GOT3 (cell line): ENCODE results near the gene ACVR1C.

Experiments
- DNase-seq: peaks from one replicate; lab custom pipeline; 2025; ENCODE audit warnings: mixed read lengths; lab: John Stamatoyannopoulos, UW

Gene ACVR1C

DNA sequence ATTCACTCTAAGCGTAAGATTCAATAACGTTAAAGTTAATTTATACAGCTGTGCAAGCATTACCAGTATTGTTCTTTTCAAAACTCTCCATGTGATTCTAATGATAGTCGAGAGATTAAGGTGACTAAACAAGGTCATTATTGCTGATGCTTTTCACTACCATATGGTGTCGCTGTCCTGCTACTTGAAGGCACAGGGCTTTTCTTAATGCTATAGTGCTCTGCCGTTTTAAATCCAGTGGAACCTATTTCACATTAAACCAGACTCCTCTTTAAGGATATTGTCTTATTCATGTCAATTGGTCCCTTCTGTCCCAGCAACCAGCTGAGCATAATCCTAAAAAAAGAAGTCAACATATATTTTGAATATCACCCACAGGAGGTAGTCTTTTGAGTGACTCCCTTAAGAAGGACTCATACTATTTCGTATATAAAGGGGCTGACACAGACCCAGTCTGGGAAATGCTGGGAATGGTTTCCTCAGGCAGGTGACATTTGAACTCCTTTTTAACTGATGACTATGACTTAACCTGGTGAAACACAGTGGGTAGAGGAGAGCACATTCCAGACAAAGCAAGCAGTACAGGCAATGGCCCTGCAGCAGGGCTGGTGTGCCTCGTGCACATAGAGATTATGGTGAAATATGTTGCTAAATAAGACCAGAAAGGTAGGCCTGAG lies 130.9 kb downstream of the ACVR1C start:
- no peak for DNase-seq

DNA sequence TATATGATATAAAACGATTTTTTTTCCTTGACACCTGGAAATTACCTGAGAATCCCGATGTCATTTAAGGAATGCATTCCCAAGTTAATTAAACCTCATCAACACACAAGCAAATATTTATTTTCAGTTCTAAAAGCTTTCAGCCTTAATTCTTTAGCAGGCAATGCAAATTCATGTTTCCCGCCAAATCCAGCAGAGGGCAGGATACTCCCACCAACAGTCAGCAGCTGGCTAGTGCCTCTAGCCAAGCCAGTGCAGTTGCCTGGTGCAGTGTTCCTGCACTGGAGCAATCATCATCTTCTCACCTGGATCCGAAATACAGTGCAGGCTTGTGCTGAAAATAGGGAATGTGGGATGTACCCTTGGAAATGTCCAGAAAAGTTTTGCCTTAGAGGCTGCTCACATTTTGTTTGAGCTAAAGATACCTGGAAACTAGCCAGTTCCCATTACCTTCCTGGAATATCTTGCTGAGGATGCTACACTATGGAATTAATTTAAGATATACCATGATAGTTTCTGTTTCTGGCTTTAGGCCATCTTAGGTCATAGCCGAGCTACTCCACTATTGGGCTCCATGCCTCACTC lies 136.4 kb downstream of the ACVR1C start:
- peak; percentile 1 for DNase-seq

DNA sequence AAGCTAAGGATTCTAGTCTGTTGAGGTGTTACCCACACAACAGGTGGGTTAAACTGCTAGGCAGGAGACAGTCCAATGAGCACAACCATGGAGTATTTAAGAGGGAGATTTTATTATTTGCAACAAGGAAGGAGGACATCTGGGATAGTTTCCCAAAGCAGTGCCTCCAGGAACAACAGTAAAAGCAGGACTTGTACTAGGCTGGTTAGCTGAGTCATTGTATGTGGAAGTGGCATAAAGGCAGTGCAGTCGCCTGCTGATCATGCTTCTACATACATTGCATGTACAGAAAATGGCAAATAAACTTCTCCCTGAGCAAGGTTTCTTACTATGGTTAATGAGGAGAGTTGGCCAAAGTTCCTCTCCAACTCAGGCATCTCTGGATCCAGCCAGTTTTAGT lies 138.7 kb downstream of the ACVR1C start:
- no peak for DNase-seq

DNA sequence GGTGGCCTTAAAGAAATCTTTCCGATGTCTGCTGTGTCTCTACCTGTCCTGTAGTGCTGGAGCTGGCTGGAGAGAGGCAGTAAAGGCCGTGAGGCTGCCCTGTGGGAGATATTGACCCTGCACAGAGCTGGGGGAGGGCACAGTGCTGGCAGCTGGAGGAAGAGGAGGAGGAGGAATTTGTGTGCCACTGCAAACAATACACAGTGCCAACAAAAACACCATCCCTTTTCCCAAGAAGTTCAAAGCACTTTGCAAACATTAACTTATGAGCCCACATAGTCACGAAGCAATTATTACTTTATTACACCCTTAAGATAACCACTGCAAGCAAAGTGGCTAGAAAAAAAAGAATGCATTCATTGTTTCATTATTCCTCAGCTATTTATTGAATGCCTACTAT lies 139.8 kb downstream of the ACVR1C start:
- no peak for DNase-seq

DNA sequence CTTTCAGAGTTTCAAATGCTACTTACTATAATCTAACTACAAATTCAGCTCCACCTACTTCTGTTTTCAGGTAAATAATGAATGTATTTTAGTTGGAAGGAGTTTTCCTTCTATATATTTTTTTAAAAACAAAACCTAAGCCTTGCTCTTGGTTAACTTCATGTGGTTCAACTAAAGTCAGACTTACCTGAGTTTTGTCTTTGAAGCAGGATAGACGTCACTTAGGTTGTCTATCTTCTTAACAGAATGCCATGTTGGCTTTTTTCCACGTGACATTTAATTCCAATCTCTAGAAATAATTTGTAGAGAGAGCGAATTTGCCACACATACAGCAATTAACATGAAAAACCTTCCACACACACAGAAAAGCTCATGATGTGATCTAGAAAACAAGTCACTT lies 140.9 kb downstream of the ACVR1C start:
- DNase-seq: no peak

DNA sequence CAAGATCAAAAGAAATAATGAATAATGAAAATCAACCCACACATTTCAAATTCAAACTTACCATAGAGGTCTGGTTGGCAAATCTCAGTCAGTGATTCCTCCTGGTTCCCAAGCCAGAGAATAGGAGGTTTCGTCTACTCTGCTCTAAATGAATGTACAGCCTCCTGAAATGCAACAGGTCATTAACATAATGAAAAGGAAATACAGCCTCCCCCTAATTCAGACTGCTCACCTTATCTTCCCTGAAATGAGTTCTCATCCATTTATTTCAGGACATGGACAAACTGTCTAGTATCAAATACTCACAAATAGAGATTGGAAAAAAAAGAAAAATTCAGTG lies 141.4 kb downstream of the ACVR1C start:
- no peak for DNase-seq

DNA sequence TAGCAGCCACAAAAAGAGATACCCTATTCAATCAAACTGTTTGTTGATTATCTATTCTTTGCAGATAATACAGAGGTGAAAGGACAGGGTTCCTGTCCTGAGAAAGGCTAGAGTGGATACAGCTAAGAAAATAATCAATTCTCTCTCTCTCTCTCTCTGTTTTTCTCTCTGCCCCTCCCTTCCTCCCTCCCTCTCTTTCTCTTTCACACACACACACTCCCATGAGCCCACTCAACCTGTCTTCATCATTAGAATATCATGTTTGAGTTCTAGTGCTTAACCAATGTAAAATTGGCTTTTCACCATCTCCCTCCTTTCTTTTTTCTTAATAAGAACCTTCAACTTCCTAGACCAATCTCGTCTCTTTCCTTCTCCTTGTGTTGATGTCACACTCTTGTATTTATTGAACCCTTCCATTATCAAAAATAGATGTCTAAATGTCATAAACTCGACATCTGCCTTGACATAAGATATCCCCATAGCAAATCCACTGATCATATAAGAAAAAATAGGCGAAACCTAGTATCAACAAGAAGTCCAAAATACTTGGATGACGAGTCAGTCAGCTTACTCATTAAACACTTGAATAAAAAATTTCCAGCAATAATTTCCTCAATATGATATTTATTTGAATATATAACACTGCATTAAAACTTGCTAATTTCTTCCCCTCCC lies 141.9 kb downstream of the ACVR1C start:
- no peak for DNase-seq

DNA sequence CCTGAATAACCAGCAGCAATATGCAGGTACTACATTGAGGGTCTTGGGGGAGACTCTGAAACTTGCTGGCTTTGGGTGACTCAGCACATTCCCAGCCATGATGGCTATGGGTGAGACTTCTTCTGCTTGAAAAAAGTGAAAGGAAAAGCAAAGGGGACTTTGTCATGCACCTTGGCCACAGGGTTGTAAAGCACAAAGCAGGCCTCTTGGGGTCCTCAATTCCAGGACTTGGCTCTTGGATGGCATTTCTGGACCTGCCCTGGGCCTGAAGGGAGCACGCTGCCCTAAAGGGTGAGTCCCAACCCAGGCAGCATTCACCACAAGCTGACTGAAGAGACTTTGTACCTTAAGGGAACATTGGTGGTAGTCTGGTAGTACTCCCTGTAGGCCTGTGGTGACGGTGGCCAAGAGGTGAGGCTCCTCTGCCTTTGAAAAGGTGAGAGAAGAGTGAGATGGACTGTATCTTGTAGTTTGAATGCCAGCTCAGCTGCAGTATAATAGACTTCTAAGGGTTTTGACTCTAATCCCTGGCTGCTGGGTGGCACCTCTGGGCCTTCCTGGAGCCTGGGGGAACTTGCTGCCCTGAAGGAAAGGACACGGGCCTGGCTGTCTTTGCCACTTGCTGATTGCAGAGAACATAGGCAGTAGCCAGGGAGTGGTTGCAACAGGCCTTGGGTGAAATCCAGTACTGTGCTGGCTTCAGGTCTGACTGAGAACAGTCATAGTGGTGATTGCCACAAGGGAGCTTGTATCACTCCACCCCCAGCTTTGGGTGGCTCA lies 148.3 kb downstream of the ACVR1C start:
- DNase-seq: peak; percentile 14

DNA sequence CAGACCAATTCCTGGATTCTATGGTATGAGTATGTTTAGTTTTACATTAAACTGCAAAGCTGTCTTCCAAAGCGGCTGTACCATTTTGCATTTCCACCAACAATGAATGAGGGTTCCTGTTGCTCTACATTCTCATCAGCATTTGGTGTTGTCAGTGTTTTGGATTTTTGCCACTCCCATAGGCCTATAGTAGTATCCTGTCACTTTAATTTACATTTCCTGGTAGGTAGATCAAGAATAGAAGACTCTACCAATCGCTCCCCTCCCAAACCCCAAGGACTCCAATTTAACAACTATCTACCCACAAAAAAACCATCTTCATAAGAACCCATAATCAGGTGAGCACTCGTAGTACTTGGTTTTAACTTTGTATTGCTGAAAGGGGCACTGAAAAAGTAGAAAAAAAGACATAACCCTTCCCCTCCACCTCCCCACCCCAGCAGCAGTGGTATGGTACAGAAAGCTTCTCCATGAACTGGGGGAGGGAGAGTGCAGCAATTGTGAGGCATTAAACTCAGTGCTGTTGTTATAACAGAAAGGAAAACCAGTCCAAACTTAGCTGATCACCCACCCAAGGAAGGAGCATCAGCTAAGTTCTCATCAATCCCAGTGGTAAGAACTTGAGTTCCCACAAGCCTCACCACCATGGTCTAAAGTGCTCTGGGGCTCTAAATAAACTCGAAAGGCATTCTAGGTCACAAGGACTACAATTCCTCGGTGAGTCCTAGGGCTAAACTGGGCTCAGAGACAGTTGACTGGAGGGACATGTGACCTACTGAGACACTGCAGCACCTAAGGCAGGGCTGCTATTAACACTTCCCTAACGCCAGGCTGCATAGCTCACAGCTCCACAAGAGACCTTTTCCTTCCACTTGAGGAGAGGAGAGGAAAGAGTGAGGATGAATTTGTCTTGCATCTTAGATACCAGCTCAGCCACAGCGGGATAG lies 149.3 kb downstream of the ACVR1C start:
- no peak for DNase-seq

DNA sequence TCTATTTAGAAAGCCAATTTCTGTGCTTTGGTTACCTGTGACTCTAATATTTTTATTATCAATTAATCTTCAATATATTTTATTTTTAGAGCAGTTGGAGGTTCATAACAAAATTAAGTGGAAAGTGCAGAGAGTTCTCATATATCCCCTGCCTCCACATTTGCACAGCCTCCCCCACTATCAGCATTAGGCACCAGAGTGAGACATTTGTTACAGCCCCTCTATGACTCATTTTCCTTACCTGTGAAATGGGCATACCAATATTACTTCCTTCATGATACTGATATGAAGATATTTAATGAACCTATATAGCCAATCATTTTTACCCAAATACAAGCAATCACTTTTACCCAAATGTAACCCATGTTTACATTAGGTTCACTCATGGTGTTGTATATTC lies 150.7 kb downstream of the ACVR1C start:
- no peak for DNase-seq

DNA sequence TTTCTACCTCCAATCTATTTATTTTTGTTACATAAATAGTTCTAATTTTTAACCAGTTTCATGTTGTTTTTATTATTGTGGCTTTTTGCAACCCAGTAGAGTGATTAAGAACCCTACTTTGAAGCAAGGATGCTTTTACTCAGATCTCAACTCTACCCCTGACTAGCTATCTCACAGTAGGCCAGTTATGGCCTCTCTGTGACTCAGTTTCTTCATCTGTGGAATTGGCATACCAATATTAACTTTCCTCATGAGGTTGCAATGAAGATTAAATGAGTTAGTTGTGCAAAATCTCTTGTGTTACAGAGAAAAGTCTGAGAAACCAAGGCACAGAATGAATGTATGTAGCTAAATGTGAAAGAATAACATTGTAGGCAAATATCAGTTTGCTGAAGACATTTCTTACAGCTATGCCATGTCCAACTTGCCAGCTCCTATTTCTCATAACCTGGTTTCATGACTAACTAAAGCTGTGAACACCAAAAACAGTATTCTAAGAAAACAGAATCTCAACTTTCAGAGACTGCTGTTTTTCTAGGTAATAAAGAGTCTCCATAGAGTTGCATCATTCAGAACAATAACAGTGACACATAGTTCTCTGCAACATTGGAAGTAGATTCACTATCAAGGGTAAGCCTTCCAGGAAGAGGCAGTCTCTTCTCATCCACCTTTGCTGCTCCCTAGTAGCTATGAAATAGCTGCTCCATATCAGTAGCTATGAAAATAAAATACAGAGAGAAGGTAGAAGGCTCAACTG lies 151.5 kb downstream of the ACVR1C start:
- DNase-seq: no peak
